ENCODE measurements around the gene ZNF726. TPM values are rescaled to one million over a fixed set of nuclear protein-coding genes. Genes with fewer than 3 reads are reported as not detected.
"Not testable (repeated sequence)": the region's sequence is repeated elsewhere in the genome, so short reads cannot be mapped to it uniquely, and the experiment has no call there.

The ZNF726 gene
- total and polyA plus RNA-seq, 2 donors (not counting 3 experiments of a cell fraction or from before 2014, with no cell fraction given) = 3.8 to 4.7 TPM

GRCh38 chr19:23872282-23872919, 42.3 kb upstream of the ZNF726 start:
- H3K9me1 ChIP-seq (replicated peaks; ENCODE audit: control insufficient read depth, extremely low read depth, insufficient read depth, low read length) = no peaks in the 10 kb centered on the region
- no peaks in the 10 kb centered on the region for H3K4me1 ChIP-seq (ENCODE audit: control insufficient read depth, extremely low read depth, insufficient read depth, low read length)
- BruUV-seq (replicated peaks) = no TSS peak
- no peak overlapping the region for H3K9ac ChIP-seq (replicated peaks; ENCODE audit: extremely low read depth, insufficient read depth, low read length)
- no peak overlapping the region for H3K27ac ChIP-seq (ENCODE audit: insufficient read depth, low read depth, low read length)
- no peak overlapping the region for H3K4me3 ChIP-seq (replicated peaks in 1 of 3; ENCODE audit: insufficient read depth in 1 of 3, low read depth in 1 of 3, low read length in 3 of 3)
- DNase-seq (ENCODE audit: low read depth, low spot score) (no peak), FAIRE-seq (no peak)
- CTCF ChIA-PET = no interaction called here
- no peak overlapping the region for H2AFZ ChIP-seq (ENCODE audit: low read depth, low read length)
- intact Hi-C loops (cut with micrococcal nuclease) = no loop called here
- TF ChIP-seq EZH2 (IDR thresholded peaks at IDR 0.05; ENCODE audit: borderline replicate concordance, low read depth, low read length, severe bottlenecking) (no peak), POLR2AphosphoS5 (IDR thresholded peaks at IDR 0.05; ENCODE audit: insufficient read depth, low read depth, low read length) (no peak)
- dilution Hi-C loops (cut with MboI; ENCODE audit: extremely low pct_ligation_motif_present, low sequenced_read_pairs) = loop anchor here (10.0 kb wide), 1 partner anchor 92 kb away; no protein-coding TSS in a partner anchor
- no peaks in the 10 kb centered on the region for H4K20me1 ChIP-seq (replicated peaks; ENCODE audit: control insufficient read depth, extremely low read depth, insufficient read depth, low read length)
- H3K9me3 ChIP-seq (replicated peaks; ENCODE audit: control insufficient read depth, insufficient read depth, low read length) = peaks cover 2% of the 10 kb centered on the region
- no peaks in the 10 kb centered on the region for H3K36me3 ChIP-seq (ENCODE audit: control insufficient read depth in 2 of 2, extremely low read depth in 1 of 2, insufficient read depth in 2 of 2, low read length in 2 of 2)
- POLR2A ChIA-PET = no interaction called here
- no peaks in the 10 kb centered on the region for H3K27me3 ChIP-seq (ENCODE audit: control insufficient read depth in 2 of 2, insufficient read depth in 2 of 2, low read length in 2 of 2)
- no peak overlapping the region for H3K4me2 ChIP-seq (ENCODE audit: insufficient read depth, low read length)
- H3K79me2 ChIP-seq (ENCODE audit: control insufficient read depth, insufficient read depth, low read length) = no peaks in the 10 kb centered on the region

- H3K36me3 ChIP-seq (ENCODE audit: control insufficient read depth in 2 of 2, extremely low read depth in 1 of 2, insufficient read depth in 2 of 2, low read length in 2 of 2) = no peaks in the 10 kb centered on the region
- CTCF ChIA-PET = no interaction called here
- POLR2A ChIA-PET = no interaction called here
- no peak for DNase-seq (ENCODE audit: low read depth, low spot score)
- no peaks in the 10 kb centered on the region for H3K4me1 ChIP-seq (ENCODE audit: control insufficient read depth, extremely low read depth, insufficient read depth, low read length)
- no peak overlapping the region for H2AFZ ChIP-seq (ENCODE audit: low read depth, low read length)
- no peak overlapping the region for H3K4me2 ChIP-seq (ENCODE audit: insufficient read depth, low read length)
- no peaks in the 10 kb centered on the region for H4K20me1 ChIP-seq (replicated peaks; ENCODE audit: control insufficient read depth, extremely low read depth, insufficient read depth, low read length)
- TF ChIP-seq, protein P1, sequence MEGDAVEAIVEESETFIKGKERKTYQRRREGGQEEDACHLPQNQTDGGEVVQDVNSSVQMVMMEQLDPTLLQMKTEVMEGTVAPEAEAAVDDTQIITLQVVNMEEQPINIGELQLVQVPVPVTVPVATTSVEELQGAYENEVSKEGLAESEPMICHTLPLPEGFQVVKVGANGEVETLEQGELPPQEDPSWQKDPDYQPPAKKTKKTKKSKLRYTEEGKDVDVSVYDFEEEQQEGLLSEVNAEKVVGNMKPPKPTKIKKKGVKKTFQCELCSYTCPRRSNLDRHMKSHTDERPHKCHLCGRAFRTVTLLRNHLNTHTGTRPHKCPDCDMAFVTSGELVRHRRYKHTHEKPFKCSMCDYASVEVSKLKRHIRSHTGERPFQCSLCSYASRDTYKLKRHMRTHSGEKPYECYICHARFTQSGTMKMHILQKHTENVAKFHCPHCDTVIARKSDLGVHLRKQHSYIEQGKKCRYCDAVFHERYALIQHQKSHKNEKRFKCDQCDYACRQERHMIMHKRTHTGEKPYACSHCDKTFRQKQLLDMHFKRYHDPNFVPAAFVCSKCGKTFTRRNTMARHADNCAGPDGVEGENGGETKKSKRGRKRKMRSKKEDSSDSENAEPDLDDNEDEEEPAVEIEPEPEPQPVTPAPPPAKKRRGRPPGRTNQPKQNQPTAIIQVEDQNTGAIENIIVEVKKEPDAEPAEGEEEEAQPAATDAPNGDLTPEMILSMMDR (IDR thresholded peaks at IDR 0.05; ENCODE audit: extremely low read depth in 1 of 2, insufficient read depth in 1 of 2, low read depth in 1 of 2, low read length in 2 of 2) = no peak
- no peak for TF ChIP-seq POLR2A (IDR thresholded peaks at IDR 0.05; ENCODE audit: low read depth, low read length)
- TF ChIP-seq, protein P2, sequence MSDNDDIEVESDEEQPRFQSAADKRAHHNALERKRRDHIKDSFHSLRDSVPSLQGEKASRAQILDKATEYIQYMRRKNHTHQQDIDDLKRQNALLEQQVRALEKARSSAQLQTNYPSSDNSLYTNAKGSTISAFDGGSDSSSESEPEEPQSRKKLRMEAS (IDR thresholded peaks at IDR 0.05; ENCODE audit: insufficient read depth, insufficient read length) = no peak
- no peak for TF ChIP-seq GATA2 (IDR thresholded peaks at IDR 0.05; ENCODE audit: insufficient read depth, insufficient read length, low read depth, low read length)
- no peak for TF ChIP-seq FOS (IDR thresholded peaks at IDR 0.05; ENCODE audit: borderline replicate concordance, insufficient read depth, low read length)
- no peak for TF ChIP-seq MYC (IDR thresholded peaks at IDR 0.05; ENCODE audit: low read depth, low read length)
- dilution Hi-C loops (cut with MboI; ENCODE audit: extremely low pct_ligation_motif_present, low sequenced_read_pairs) (loop anchor here (10.0 kb wide), 1 partner anchor 89 kb away; no protein-coding TSS in a partner anchor), intact Hi-C loops (cut with micrococcal nuclease) (no loop called here)
- no peak overlapping the region for H3K4me3 ChIP-seq (replicated peaks in 1 of 3; ENCODE audit: insufficient read depth in 1 of 3, low read depth in 1 of 3, low read length in 3 of 3)
- H3K9me1 ChIP-seq (replicated peaks; ENCODE audit: control insufficient read depth, extremely low read depth, insufficient read depth, low read length) = no peaks in the 10 kb centered on the region
- no peak overlapping the region for H3K9ac ChIP-seq (replicated peaks; ENCODE audit: extremely low read depth, insufficient read depth, low read length)
- H3K27me3 ChIP-seq (ENCODE audit: control insufficient read depth in 2 of 2, insufficient read depth in 2 of 2, low read length in 2 of 2) = no peaks in the 10 kb centered on the region
- no TSS peak for BruUV-seq (replicated peaks)
- H3K9me3 ChIP-seq (replicated peaks; ENCODE audit: control insufficient read depth, insufficient read depth, low read length) = peaks cover 6% of the 10 kb centered on the region
- no peak overlapping the region for H3K27ac ChIP-seq (ENCODE audit: insufficient read depth, low read depth, low read length)
- no peaks in the 10 kb centered on the region for H3K79me2 ChIP-seq (ENCODE audit: control insufficient read depth, insufficient read depth, low read length)
- no peak for FAIRE-seq
These were observed 38.4 kb upstream of the ZNF726 start for GRCh38 chr19:23876261-23876660.

DNA sequence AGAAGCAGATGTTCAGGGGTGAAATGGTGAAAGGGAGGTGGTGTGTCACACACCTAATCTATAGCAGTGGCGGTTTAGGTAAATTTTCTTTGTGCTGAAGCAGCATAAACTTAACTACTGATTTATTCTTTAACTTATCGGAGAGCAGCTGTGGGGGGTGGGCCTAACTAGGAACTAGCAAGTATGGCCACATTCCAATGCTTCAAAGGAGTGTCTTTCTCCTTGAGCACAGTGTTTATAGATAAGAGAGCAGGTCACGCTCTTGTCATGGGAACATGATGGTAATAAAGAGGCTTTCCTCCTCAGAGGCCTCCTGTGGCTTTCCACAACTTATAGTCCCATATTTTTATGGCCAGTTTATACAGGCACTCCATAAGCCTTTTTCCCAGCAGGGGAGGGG, 37.9 kb upstream of the ZNF726 start:
- H3K4me1 ChIP-seq (ENCODE audit: control insufficient read depth, extremely low read depth, insufficient read depth, low read length); H3K27ac ChIP-seq (ENCODE audit: insufficient read depth, low read depth, low read length); POLR2A ChIA-PET; H3K4me2 ChIP-seq (ENCODE audit: insufficient read depth, low read length); H4K20me1 ChIP-seq (replicated peaks; ENCODE audit: control insufficient read depth, extremely low read depth, insufficient read depth, low read length); H3K27me3 ChIP-seq (ENCODE audit: control insufficient read depth in 2 of 2, insufficient read depth in 2 of 2, low read length in 2 of 2); H3K9me1 ChIP-seq (replicated peaks; ENCODE audit: control insufficient read depth, extremely low read depth, insufficient read depth, low read length); H3K36me3 ChIP-seq (ENCODE audit: control insufficient read depth in 2 of 2, extremely low read depth in 1 of 2, insufficient read depth in 2 of 2, low read length in 2 of 2); FAIRE-seq; H3K4me3 ChIP-seq (replicated peaks in 1 of 3; ENCODE audit: insufficient read depth in 1 of 3, low read depth in 1 of 3, low read length in 3 of 3); CTCF ChIA-PET; intact Hi-C loops (cut with micrococcal nuclease); DNase-seq (ENCODE audit: low read depth, low spot score); H3K9me3 ChIP-seq (replicated peaks; ENCODE audit: control insufficient read depth, insufficient read depth, low read length); H2AFZ ChIP-seq (ENCODE audit: low read depth, low read length); H3K79me2 ChIP-seq (ENCODE audit: control insufficient read depth, insufficient read depth, low read length); BruUV-seq (replicated peaks); H3K9ac ChIP-seq (replicated peaks; ENCODE audit: extremely low read depth, insufficient read depth, low read length): not testable (repeated sequence)
- dilution Hi-C loops (cut with MboI; ENCODE audit: extremely low pct_ligation_motif_present, low sequenced_read_pairs) = loop anchor here (10.0 kb wide), 1 partner anchor 88 kb away; no protein-coding TSS in a partner anchor

All from endothelial cell of umbilical vein (primary cell).